ENCODE measurements around the gene DUSP8. TPM values are rescaled to one million over a fixed set of nuclear protein-coding genes. Genes with fewer than 3 reads are reported as not detected.

The DUSP8 gene
- total and polyA plus RNA-seq, 9 of the 15 experiments (the other 6 are each of a cell fraction or from before 2014, with no cell fraction given), result 0.14 to 2.0 (median 0.86) TPM; not detected in 2

DNA sequence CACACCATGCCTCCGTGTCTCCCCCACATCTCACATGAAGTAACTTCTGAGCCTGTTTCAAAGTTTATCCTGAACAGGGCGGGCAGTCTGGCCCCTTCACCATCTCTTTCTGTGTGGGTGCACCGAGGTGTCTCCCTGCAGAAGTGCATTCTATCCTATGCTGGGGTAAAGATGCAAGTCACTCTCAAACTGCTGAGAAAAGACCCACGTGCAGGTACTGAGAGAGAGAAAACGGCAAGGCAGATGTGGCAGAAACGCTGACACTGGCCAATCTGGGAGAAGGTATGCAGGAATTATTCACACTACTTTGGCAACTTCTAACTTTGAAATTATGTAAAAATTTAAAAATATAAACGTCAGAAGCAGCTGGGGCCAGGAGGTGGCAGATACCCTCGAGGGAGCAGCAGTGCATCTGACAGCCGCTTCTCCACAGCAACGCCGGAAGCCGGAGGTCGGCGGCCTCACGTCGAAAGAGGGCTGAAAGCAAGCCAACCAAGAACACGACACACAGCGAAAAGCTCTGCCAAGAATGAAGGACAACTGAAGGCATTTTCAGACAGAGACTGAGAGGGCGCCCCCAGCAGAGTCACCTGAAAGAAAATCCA, 51.3 kb downstream of the DUSP8 start (continued):
- TF ChIP-seq, protein P1, sequence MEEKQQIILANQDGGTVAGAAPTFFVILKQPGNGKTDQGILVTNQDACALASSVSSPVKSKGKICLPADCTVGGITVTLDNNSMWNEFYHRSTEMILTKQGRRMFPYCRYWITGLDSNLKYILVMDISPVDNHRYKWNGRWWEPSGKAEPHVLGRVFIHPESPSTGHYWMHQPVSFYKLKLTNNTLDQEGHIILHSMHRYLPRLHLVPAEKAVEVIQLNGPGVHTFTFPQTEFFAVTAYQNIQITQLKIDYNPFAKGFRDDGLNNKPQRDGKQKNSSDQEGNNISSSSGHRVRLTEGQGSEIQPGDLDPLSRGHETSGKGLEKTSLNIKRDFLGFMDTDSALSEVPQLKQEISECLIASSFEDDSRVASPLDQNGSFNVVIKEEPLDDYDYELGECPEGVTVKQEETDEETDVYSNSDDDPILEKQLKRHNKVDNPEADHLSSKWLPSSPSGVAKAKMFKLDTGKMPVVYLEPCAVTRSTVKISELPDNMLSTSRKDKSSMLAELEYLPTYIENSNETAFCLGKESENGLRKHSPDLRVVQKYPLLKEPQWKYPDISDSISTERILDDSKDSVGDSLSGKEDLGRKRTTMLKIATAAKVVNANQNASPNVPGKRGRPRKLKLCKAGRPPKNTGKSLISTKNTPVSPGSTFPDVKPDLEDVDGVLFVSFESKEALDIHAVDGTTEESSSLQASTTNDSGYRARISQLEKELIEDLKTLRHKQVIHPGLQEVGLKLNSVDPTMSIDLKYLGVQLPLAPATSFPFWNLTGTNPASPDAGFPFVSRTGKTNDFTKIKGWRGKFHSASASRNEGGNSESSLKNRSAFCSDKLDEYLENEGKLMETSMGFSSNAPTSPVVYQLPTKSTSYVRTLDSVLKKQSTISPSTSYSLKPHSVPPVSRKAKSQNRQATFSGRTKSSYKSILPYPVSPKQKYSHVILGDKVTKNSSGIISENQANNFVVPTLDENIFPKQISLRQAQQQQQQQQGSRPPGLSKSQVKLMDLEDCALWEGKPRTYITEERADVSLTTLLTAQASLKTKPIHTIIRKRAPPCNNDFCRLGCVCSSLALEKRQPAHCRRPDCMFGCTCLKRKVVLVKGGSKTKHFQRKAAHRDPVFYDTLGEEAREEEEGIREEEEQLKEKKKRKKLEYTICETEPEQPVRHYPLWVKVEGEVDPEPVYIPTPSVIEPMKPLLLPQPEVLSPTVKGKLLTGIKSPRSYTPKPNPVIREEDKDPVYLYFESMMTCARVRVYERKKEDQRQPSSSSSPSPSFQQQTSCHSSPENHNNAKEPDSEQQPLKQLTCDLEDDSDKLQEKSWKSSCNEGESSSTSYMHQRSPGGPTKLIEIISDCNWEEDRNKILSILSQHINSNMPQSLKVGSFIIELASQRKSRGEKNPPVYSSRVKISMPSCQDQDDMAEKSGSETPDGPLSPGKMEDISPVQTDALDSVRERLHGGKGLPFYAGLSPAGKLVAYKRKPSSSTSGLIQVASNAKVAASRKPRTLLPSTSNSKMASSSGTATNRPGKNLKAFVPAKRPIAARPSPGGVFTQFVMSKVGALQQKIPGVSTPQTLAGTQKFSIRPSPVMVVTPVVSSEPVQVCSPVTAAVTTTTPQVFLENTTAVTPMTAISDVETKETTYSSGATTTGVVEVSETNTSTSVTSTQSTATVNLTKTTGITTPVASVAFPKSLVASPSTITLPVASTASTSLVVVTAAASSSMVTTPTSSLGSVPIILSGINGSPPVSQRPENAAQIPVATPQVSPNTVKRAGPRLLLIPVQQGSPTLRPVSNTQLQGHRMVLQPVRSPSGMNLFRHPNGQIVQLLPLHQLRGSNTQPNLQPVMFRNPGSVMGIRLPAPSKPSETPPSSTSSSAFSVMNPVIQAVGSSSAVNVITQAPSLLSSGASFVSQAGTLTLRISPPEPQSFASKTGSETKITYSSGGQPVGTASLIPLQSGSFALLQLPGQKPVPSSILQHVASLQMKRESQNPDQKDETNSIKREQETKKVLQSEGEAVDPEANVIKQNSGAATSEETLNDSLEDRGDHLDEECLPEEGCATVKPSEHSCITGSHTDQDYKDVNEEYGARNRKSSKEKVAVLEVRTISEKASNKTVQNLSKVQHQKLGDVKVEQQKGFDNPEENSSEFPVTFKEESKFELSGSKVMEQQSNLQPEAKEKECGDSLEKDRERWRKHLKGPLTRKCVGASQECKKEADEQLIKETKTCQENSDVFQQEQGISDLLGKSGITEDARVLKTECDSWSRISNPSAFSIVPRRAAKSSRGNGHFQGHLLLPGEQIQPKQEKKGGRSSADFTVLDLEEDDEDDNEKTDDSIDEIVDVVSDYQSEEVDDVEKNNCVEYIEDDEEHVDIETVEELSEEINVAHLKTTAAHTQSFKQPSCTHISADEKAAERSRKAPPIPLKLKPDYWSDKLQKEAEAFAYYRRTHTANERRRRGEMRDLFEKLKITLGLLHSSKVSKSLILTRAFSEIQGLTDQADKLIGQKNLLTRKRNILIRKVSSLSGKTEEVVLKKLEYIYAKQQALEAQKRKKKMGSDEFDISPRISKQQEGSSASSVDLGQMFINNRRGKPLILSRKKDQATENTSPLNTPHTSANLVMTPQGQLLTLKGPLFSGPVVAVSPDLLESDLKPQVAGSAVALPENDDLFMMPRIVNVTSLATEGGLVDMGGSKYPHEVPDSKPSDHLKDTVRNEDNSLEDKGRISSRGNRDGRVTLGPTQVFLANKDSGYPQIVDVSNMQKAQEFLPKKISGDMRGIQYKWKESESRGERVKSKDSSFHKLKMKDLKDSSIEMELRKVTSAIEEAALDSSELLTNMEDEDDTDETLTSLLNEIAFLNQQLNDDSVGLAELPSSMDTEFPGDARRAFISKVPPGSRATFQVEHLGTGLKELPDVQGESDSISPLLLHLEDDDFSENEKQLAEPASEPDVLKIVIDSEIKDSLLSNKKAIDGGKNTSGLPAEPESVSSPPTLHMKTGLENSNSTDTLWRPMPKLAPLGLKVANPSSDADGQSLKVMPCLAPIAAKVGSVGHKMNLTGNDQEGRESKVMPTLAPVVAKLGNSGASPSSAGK (IDR thresholded peaks at IDR 0.05), result peak; percentile 44; the same call in 1 of the 2 replicates
- TF ChIP-seq CTCF (IDR thresholded peaks at IDR 0.05 in 2 of 3, conservative IDR thresholded peaks at IDR 0.05 in 1 of 3; ENCODE audit: insufficient read depth in 2 of 3, low read depth in 1 of 3, low read length in 3 of 3) (0 out of 6 replicates have a peak, but pooled peaks of 1 of the 3 experiments have one; percentile 10), TAF7 (tag; IDR thresholded peaks at IDR 0.05) (no peak), ZNF175 (CRISPR knock-in tag; IDR thresholded peaks at IDR 0.05; ENCODE audit: low read depth) (no peak), CHAMP1 (IDR thresholded peaks at IDR 0.05) (no peak), PRPF4 (IDR thresholded peaks at IDR 0.05; ENCODE audit: insufficient read depth, low read depth, low read length, poor library complexity, severe bottlenecking) (no peak)
- TF ChIP-seq, protein P2, sequence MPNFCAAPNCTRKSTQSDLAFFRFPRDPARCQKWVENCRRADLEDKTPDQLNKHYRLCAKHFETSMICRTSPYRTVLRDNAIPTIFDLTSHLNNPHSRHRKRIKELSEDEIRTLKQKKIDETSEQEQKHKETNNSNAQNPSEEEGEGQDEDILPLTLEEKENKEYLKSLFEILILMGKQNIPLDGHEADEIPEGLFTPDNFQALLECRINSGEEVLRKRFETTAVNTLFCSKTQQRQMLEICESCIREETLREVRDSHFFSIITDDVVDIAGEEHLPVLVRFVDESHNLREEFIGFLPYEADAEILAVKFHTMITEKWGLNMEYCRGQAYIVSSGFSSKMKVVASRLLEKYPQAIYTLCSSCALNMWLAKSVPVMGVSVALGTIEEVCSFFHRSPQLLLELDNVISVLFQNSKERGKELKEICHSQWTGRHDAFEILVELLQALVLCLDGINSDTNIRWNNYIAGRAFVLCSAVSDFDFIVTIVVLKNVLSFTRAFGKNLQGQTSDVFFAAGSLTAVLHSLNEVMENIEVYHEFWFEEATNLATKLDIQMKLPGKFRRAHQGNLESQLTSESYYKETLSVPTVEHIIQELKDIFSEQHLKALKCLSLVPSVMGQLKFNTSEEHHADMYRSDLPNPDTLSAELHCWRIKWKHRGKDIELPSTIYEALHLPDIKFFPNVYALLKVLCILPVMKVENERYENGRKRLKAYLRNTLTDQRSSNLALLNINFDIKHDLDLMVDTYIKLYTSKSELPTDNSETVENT (CRISPR knock-in tag; IDR thresholded peaks at IDR 0.05), result no peak
